ENCODE results near the gene SMAP2.

DNA sequence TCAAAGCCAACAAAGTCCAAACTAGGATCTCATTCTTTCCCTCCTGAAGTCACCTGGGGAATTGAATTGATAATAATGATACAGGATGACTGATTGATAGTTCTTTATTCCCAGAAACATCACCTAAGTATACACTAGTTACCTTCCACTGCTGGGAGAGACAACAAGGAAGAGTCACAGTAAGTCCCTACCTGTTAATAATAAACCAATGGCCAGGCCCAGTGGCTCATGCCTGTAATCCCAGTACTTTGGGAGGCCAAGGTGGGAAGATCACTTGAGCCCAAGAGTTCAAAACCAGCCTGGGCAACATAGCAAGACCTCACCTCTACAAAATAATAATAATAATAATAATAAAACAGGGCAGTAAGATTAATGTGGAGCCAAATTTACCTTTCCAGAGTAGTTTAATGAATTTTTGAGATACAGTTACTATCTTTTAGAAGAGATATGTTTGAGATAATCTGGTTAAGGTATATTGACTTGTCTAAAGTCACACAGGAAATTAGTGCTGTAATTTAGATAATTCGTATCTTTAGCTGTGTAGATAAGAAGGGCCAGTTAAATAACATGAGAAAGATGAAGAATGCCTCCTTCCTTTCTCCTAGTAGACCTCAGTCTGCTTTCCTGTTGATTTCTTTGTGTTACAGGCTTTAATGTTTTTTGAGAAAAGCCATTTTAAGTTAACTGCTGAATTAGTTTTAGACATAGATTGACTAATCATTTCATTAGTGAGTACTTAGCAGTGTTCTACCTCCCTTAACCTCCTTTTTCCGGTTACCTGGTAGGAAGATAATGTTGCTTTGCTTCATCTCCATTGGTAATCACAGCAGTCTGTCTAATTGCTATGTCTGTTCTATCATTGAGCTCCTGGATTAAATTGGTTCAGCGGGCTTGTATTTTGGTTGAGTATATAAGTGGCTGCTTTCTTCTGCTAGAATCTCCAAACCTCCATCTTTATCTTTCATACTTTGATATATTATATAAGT, 22.0 kb downstream of the SMAP2 start:
- TF ChIP-seq, protein P1, sequence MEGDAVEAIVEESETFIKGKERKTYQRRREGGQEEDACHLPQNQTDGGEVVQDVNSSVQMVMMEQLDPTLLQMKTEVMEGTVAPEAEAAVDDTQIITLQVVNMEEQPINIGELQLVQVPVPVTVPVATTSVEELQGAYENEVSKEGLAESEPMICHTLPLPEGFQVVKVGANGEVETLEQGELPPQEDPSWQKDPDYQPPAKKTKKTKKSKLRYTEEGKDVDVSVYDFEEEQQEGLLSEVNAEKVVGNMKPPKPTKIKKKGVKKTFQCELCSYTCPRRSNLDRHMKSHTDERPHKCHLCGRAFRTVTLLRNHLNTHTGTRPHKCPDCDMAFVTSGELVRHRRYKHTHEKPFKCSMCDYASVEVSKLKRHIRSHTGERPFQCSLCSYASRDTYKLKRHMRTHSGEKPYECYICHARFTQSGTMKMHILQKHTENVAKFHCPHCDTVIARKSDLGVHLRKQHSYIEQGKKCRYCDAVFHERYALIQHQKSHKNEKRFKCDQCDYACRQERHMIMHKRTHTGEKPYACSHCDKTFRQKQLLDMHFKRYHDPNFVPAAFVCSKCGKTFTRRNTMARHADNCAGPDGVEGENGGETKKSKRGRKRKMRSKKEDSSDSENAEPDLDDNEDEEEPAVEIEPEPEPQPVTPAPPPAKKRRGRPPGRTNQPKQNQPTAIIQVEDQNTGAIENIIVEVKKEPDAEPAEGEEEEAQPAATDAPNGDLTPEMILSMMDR (IDR thresholded peaks at IDR 0.05 in 2 of 3, conservative IDR thresholded peaks at IDR 0.05 in 1 of 3; ENCODE audit: control insufficient read depth in 2 of 3, extremely low read depth in 1 of 3, insufficient read depth in 1 of 3, low read depth in 3 of 3, low read length in 3 of 3), result no peak
- TF ChIP-seq, protein P2, sequence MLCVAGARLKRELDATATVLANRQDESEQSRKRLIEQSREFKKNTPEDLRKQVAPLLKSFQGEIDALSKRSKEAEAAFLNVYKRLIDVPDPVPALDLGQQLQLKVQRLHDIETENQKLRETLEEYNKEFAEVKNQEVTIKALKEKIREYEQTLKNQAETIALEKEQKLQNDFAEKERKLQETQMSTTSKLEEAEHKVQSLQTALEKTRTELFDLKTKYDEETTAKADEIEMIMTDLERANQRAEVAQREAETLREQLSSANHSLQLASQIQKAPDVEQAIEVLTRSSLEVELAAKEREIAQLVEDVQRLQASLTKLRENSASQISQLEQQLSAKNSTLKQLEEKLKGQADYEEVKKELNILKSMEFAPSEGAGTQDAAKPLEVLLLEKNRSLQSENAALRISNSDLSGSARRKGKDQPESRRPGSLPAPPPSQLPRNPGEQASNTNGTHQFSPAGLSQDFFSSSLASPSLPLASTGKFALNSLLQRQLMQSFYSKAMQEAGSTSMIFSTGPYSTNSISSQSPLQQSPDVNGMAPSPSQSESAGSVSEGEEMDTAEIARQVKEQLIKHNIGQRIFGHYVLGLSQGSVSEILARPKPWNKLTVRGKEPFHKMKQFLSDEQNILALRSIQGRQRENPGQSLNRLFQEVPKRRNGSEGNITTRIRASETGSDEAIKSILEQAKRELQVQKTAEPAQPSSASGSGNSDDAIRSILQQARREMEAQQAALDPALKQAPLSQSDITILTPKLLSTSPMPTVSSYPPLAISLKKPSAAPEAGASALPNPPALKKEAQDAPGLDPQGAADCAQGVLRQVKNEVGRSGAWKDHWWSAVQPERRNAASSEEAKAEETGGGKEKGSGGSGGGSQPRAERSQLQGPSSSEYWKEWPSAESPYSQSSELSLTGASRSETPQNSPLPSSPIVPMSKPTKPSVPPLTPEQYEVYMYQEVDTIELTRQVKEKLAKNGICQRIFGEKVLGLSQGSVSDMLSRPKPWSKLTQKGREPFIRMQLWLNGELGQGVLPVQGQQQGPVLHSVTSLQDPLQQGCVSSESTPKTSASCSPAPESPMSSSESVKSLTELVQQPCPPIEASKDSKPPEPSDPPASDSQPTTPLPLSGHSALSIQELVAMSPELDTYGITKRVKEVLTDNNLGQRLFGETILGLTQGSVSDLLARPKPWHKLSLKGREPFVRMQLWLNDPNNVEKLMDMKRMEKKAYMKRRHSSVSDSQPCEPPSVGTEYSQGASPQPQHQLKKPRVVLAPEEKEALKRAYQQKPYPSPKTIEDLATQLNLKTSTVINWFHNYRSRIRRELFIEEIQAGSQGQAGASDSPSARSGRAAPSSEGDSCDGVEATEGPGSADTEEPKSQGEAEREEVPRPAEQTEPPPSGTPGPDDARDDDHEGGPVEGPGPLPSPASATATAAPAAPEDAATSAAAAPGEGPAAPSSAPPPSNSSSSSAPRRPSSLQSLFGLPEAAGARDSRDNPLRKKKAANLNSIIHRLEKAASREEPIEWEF (IDR thresholded peaks at IDR 0.05; ENCODE audit: insufficient replicate concordance, low read depth, low read length), result no peak
- no peak for TF ChIP-seq BCL11A (IDR thresholded peaks at IDR 0.05; ENCODE audit: low read depth, low read length)
- TF ChIP-seq RAD21 (IDR thresholded peaks at IDR 0.05; ENCODE audit: insufficient read depth, low read depth, low read length), result no peak
- no peak for TF ChIP-seq POLR2A (IDR thresholded peaks at IDR 0.05; ENCODE audit: low read depth, low read length)
- TF ChIP-seq POLR2AphosphoS5 (IDR thresholded peaks at IDR 0.05; ENCODE audit: low read length), result no peak
- TF ChIP-seq NRF1 (conservative IDR thresholded peaks at IDR 0.05; ENCODE audit: low read depth, low read length), result no peak
- no peak for TF ChIP-seq SP1 (IDR thresholded peaks at IDR 0.05; ENCODE audit: low read depth, low read length)

All from GM12878 (cell line).